Right cardiac atrium (tissue), 5 donors: ENCODE results near the gene PTP4A2. TPM values are rescaled to one million over a fixed set of nuclear protein-coding genes. Genes with fewer than 3 reads are reported as not detected.

ENCODE experiments used
- ATAC-seq, 2 donors: fragments of 200-7000 bp; cut with Tn5 transposase; one replicate each; pipeline versions ENCODE4 v1.8.0 to v1.9.1; 2020; ENCODE audit warnings: moderate library complexity in 2 of 2, mild to moderate bottlenecking in 1 of 2
- DNase-seq, 3 donors: peaks; one replicate each; pipeline ENCODE4 v3.0.0-alpha.2; 2020
- H3K27ac ChIP-seq: one replicate; pipeline ENCODE4 v1.5.1; 2013; ENCODE audit warnings: mild to moderate bottlenecking, low read length, control low read depth, moderate library complexity
- H3K27me3 ChIP-seq: one replicate; pipeline ENCODE4 v1.6.1; 2013; ENCODE audit not compliant: control insufficient read depth, insufficient read depth
- H3K4me1 ChIP-seq: one replicate; pipeline ENCODE4 v1.6.1; 2013; ENCODE audit warnings: low read length; ENCODE audit not compliant: control insufficient read depth, insufficient read depth
- H3K4me3 ChIP-seq: one replicate; pipeline ENCODE4 v1.5.1; 2013; ENCODE audit warnings: low read length, control low read depth
- H3K9me3 ChIP-seq: one replicate; pipeline ENCODE4 v1.6.1; 2013; ENCODE audit warnings: low read length; ENCODE audit not compliant: control insufficient read depth
- WGBS: extraction: QIAGEN DNeasy Blood & Tissue Kit; methylation state at CpG from one replicate; pipeline ENCODE4 v1.1.7; 2013; 5-methylcytosine and 5-hydroxymethylcytosine counted together
- intact Hi-C, 4 donors: fragments of 100-400 bp; cut with DNase I; formaldehyde crosslinking; loops; one replicate each; pipeline versions ENCODE4 v1.11.0 to v1.14.0; 2022 to 2023
- polyA plus RNA-seq: library from polyadenylated mRNA; stranded (reverse); fragments of 200-250 nt; gene quantifications from one replicate; pipeline ENCODE4 v1.2.3, GENCODE V29; 2013
- total RNA-seq, 4 donors: library from RNA; stranded (reverse); fragmentation: NEBNext Ultra II Directional; extraction: Animal tissue kit (Norgen Biotek cat#: 25700); gene quantifications; one replicate each; pipeline ENCODE4 v1.2.1, GENCODE V29; 2021
- donor health status: healthy with polysubstance abuse.
- donor health status: DM: no; HTN: yes; CAD: no.
- donor health status: DM: no; HTN: no; CAD: no.
- donor health status: DM: no; HTN: yes; CAD: no; lungs with severe emphysema.
- donor health status: DM: yes; HTN: yes; CAD: no.

PTP4A2 gene
- total and polyA plus RNA-seq, 5 donors, result 158 to 558 (median 415) TPM

- intact Hi-C loops, result no loop called here
- WGBS, result 91% methylated on average over 3 of the region's 3 CpGs
- H3K27ac ChIP-seq, result no peak overlapping the region
- ATAC-seq (no peak), DNase-seq (no peak)
- no peaks in the 10 kb centered on the region for H3K9me3 ChIP-seq
- H3K4me3 ChIP-seq, result no peak overlapping the region
- no peaks in the 10 kb centered on the region for H3K27me3 ChIP-seq
- no peaks in the 10 kb centered on the region for H3K4me1 ChIP-seq
Observed at GRCh38 chr1:31883357-31883942, 54.7 kb downstream of the PTP4A2 start.

- intact Hi-C loops, result no loop called here
- H3K27ac ChIP-seq, result no peak overlapping the region
- DNase-seq (no peak), ATAC-seq (peak in 1 of 2 donors; percentile 26)
- H3K9me3 ChIP-seq, result no peaks in the 10 kb centered on the region
- 36% methylated on average over 5 of the region's 5 CpGs for WGBS
- no peak overlapping the region for H3K4me3 ChIP-seq
- H3K4me1 ChIP-seq, result peaks cover 4% of the 10 kb centered on the region
- no peaks in the 10 kb centered on the region for H3K27me3 ChIP-seq
Observed at GRCh38 chr1:31881688-31882000, 56.5 kb downstream of the PTP4A2 start.

- H3K27ac ChIP-seq, result no peak overlapping the region
- H3K4me3 ChIP-seq, result no peak overlapping the region
- ATAC-seq, result no peak
- no peak for DNase-seq
- H3K27me3 ChIP-seq, result no peaks in the 10 kb centered on the region
- no peaks in the 10 kb centered on the region for H3K9me3 ChIP-seq
- intact Hi-C loops, result no loop called here
- WGBS, result 55% methylated on average over 8 of the region's 8 CpGs
- peaks cover 4% of the 10 kb centered on the region for H3K4me1 ChIP-seq
Observed at GRCh38 chr1:31880957-31881687, 57.0 kb downstream of the PTP4A2 start.

GRCh38 chr1:31879981-31880608, 58.1 kb downstream of the PTP4A2 start:
- no peak for DNase-seq
- Histone ChIP-seq H3K9me3 (no peaks in the 10 kb centered on the region), H3K27ac (no peak overlapping the region), H3K4me1 (peaks cover 4% of the 10 kb centered on the region), H3K4me3 (no peak overlapping the region), H3K27me3 (no peaks in the 10 kb centered on the region)
- 67% methylated on average over 4 of the region's 4 CpGs for WGBS
- no peak for ATAC-seq
- intact Hi-C loops, result no loop called here

- 46% methylated on average over 6 of the region's 6 CpGs for WGBS
- Histone ChIP-seq H3K27ac (peak overlapping the region; percentile 1), H3K27me3 (no peaks in the 10 kb centered on the region), H3K9me3 (no peaks in the 10 kb centered on the region), H3K4me3 (no peak overlapping the region), H3K4me1 (peaks cover 4% of the 10 kb centered on the region)
- intact Hi-C loops, result no loop called here
- DNase-seq, result peak; percentile 27 to 64 (median 64)
- ATAC-seq, result peak; percentile 37 to 72
Observed at GRCh38 chr1:31878058-31878457, 60.1 kb downstream of the PTP4A2 start.

GRCh38 chr1:31877544-31877943, 60.6 kb downstream of the PTP4A2 start:
- H3K27ac ChIP-seq, result peak overlapping the region; percentile 1
- H3K4me1 ChIP-seq, result peaks cover 4% of the 10 kb centered on the region
- H3K9me3 ChIP-seq, result no peaks in the 10 kb centered on the region
- H3K4me3 ChIP-seq, result no peak overlapping the region
- intact Hi-C loops, result no loop called here
- DNase-seq (no peak), ATAC-seq (no peak)
- no peaks in the 10 kb centered on the region for H3K27me3 ChIP-seq
- 95% methylated on average over 4 of the region's 4 CpGs for WGBS

- no peak for ATAC-seq
- DNase-seq, result no peak
- Histone ChIP-seq H3K27ac (no peak overlapping the region), H3K4me1 (peaks cover 4% of the 10 kb centered on the region), H3K27me3 (no peaks in the 10 kb centered on the region), H3K9me3 (no peaks in the 10 kb centered on the region), H3K4me3 (no peak overlapping the region)
- 90% methylated on average over 11 of the region's 11 CpGs for WGBS
- intact Hi-C loops, result no loop called here
Observed at GRCh38 chr1:31875636-31876236, 62.4 kb downstream of the PTP4A2 start.

GRCh38 chr1:31874942-31875341, 63.2 kb downstream of the PTP4A2 start:
- ATAC-seq (no peak), DNase-seq (no peak)
- no peaks in the 10 kb centered on the region for H3K27me3 ChIP-seq
- peaks cover 4% of the 10 kb centered on the region for H3K4me1 ChIP-seq
- 82% methylated on average over 3 of the region's 3 CpGs for WGBS
- no peaks in the 10 kb centered on the region for H3K9me3 ChIP-seq
- H3K27ac ChIP-seq, result no peak overlapping the region
- intact Hi-C loops, result no loop called here
- H3K4me3 ChIP-seq, result no peak overlapping the region

- intact Hi-C loops, result no loop called here
- H3K27me3 ChIP-seq, result no peaks in the 10 kb centered on the region
- WGBS, result 68% methylated on average over 7 of the region's 7 CpGs
Observed at GRCh38 chr1:31872658-31873636, 65.2 kb downstream of the PTP4A2 start.

GRCh38 chr1:31871703-31872102, 66.5 kb downstream of the PTP4A2 start:
- intact Hi-C loops, result no loop called here
- Histone ChIP-seq H3K9me3 (no peaks in the 10 kb centered on the region), H3K27ac (no peak overlapping the region), H3K4me1 (no peaks in the 10 kb centered on the region), H3K4me3 (no peak overlapping the region), H3K27me3 (no peaks in the 10 kb centered on the region)
- DNase-seq (no peak), ATAC-seq (no peak)
- 88% methylated on average over 3 of the region's 3 CpGs for WGBS

More at GRCh38 chr1:31872658-31873636, 65.2 kb downstream of the PTP4A2 start:
- peaks cover 3% of the 10 kb centered on the region for H3K4me1 ChIP-seq
- H3K27ac ChIP-seq, result no peak overlapping the region
- no peak for ATAC-seq
- H3K4me3 ChIP-seq, result no peak overlapping the region
- no peak for DNase-seq
- H3K9me3 ChIP-seq, result no peaks in the 10 kb centered on the region
